Naive thymus-derived CD4-positive, alpha-beta T cell (primary cell): ENCODE measurements around the gene UNC13C. TPM values are rescaled to one million over a fixed set of nuclear protein-coding genes. Genes with fewer than 3 reads are reported as not detected.

Experiments
- ATAC-seq: fragments of 150-1000 bp; cut with Tn5 transposase; 2 replicates; pipeline ENCODE4 v1.10.0; 2021; ENCODE audit warnings: mild to moderate bottlenecking, moderate library complexity
- CTCF ChIA-PET: fragments of 350-600 bp; sonication (Branson Sonifier 250); formaldehyde crosslinking; loops from one replicate; lab custom pipeline; 2021; ENCODE audit warnings: antibody characterized with exemption; lab: Charles Lee
- POLR2A ChIA-PET: fragments of 350-600 bp; sonication (Branson Sonifier 250); formaldehyde crosslinking; loops from one replicate; lab custom pipeline; 2021; ENCODE audit warnings: antibody characterized with exemption, inconsistent platforms; lab: Charles Lee
- DNase-seq, 9 donors: peaks; one replicate each; pipeline versions ENCODE4 v3.0.0 to v3.0.0-alpha.2; 2020 to 2022; ENCODE audit warnings: mixed read lengths in 1 of 9
- H3K27ac ChIP-seq: one replicate; pipeline ENCODE4 v1.7.0; 2013; ENCODE audit warnings: mild to moderate bottlenecking, low read depth, low read length, moderate library complexity
- H3K27me3 ChIP-seq, 2 donors: one replicate each; pipeline ENCODE4 v1.7.0; 2013; ENCODE audit warnings: low read length in 2 of 2, mild to moderate bottlenecking in 2 of 2, moderate library complexity in 2 of 2; ENCODE audit not compliant: control insufficient read depth in 2 of 2, insufficient read depth in 2 of 2
- H3K36me3 ChIP-seq, 3 experiments: 1 replicate in 2 of 3; 2 replicates in 1 of 3; pipeline ENCODE4 v1.7.0; 2013; ENCODE audit warnings: low read length in 3 of 3, mild to moderate bottlenecking in 3 of 3, moderate library complexity in 1 of 3; ENCODE audit not compliant: insufficient read depth in 3 of 3, control insufficient read depth in 2 of 3
- H3K4me1 ChIP-seq, 2 donors: one replicate each; pipeline ENCODE4 v1.7.0; 2013; ENCODE audit warnings: low read length in 2 of 2, mild to moderate bottlenecking in 2 of 2, moderate library complexity in 1 of 2; ENCODE audit not compliant: control insufficient read depth in 2 of 2, insufficient read depth in 2 of 2
- H3K4me3 ChIP-seq: 2 replicates; pipeline ENCODE4 v1.7.0; 2013; ENCODE audit warnings: mild to moderate bottlenecking, low read length
- H3K9me3 ChIP-seq, 3 experiments: 1 replicate in 2 of 3; 2 replicates in 1 of 3; pipeline ENCODE4 v1.7.0; 2013; ENCODE audit warnings: low read length in 3 of 3; ENCODE audit not compliant: control insufficient read depth in 2 of 3
- H3K27ac Mint-ChIP-seq, 9 donors: one replicate each; pipeline ENCODE4 v1.8.0; 2020 to 2022; ENCODE audit warnings: mixed read lengths in 9 of 9, mild to moderate bottlenecking in 8 of 9, moderate library complexity in 5 of 9, inconsistent platforms in 2 of 9
- H3K27me3 Mint-ChIP-seq, 5 donors: one replicate each; pipeline ENCODE4 v1.8.0; 2021 to 2022; ENCODE audit warnings: mixed read lengths in 5 of 5, mild to moderate bottlenecking in 1 of 5
- H3K36me3 Mint-ChIP-seq, 5 donors: one replicate each; pipeline ENCODE4 v1.8.0; 2020 to 2022; ENCODE audit warnings: mixed read lengths in 5 of 5, mild to moderate bottlenecking in 3 of 5, inconsistent platforms in 1 of 5
- H3K4me1 Mint-ChIP-seq, 7 donors: one replicate each; pipeline ENCODE4 v1.8.0; 2020 to 2022; ENCODE audit warnings: mixed read lengths in 7 of 7, mild to moderate bottlenecking in 3 of 7, inconsistent platforms in 1 of 7
- H3K4me3 Mint-ChIP-seq, 10 donors: one replicate each; pipeline ENCODE4 v1.8.0; 2020 to 2022; ENCODE audit warnings: mild to moderate bottlenecking in 10 of 10, mixed read lengths in 10 of 10, moderate library complexity in 6 of 10, inconsistent platforms in 2 of 10
- H3K9me3 Mint-ChIP-seq, 11 donors: one replicate each; pipeline ENCODE4 v1.8.0; 2020 to 2022; ENCODE audit warnings: mixed read lengths in 11 of 11, mild to moderate bottlenecking in 4 of 11, inconsistent platforms in 1 of 11, moderate library complexity in 1 of 11
- intact Hi-C, 2 donors: fragments of 100-400 bp; cut with micrococcal nuclease; formaldehyde crosslinking; loops; one replicate each; pipeline ENCODE4 v1.15.1; 2023
- polyA plus RNA-seq, 2 donors: library from polyadenylated mRNA; unstranded; fragments of 300-500 nt; fragmentation: Illumina TruSeq; gene quantifications; one replicate each; pipeline ENCODE4 v1.2.3, GENCODE V29; 2021
- total RNA-seq, 6 experiments: library from RNA in 5 of 6; stranded (reverse) in 5 of 6; gene quantifications; 1 replicate in 5 of 6; 2 replicates in 1 of 6; pipeline ENCODE4 v1.2.3 and lab custom pipeline; 2021 to 2026

Gene UNC13C
- total and polyA plus RNA-seq, 7 experiments from 2014 or later: not detected

- H3K27me3 Mint-ChIP-seq: peaks cover 0 to 18% (median 0%) of the 10 kb centered on the region in 5 donors
- no peak overlapping the region for H3K4me3 ChIP-seq
- no peak overlapping the region for H3K27ac ChIP-seq
- no peaks in the 10 kb centered on the region for H3K9me3 Mint-ChIP-seq
- DNase-seq (no peak), ATAC-seq (no peak)
- H3K27ac Mint-ChIP-seq: no peak overlapping the region
- intact Hi-C loops: no loop called here
- ChIA-PET POLR2A (no interaction called here), CTCF (no interaction called here)
- H3K27me3 ChIP-seq: no peaks in the 10 kb centered on the region
- H3K36me3 Mint-ChIP-seq: no peaks in the 10 kb centered on the region
- no peaks in the 10 kb centered on the region for H3K4me1 Mint-ChIP-seq
- no peaks in the 10 kb centered on the region for H3K4me1 ChIP-seq
- H3K9me3 ChIP-seq: no peaks in the 10 kb centered on the region
- no peaks in the 10 kb centered on the region for H3K36me3 ChIP-seq
- no peak overlapping the region for H3K4me3 Mint-ChIP-seq
These were observed 528.8 kb downstream of the UNC13C start for GRCh38 chr15:54506977-54507524.

- Histone ChIP-seq H3K4me3 (no peak overlapping the region), H3K27me3 (no peaks in the 10 kb centered on the region), H3K27ac (no peak overlapping the region), H3K36me3 (no peaks in the 10 kb centered on the region), H3K4me1 (no peaks in the 10 kb centered on the region), H3K9me3 (no peaks in the 10 kb centered on the region)
- Mint-ChIP-seq H3K27me3 (peaks cover 0 to 12% (median 0%) of the 10 kb centered on the region in 5 donors), H3K4me1 (peaks cover 4 to 16% (median 8%) of the 10 kb centered on the region in 7 donors), H3K4me3 (no peak overlapping the region), H3K36me3 (no peaks in the 10 kb centered on the region), H3K27ac (no peak overlapping the region), H3K9me3 (no peaks in the 10 kb centered on the region)
- ChIA-PET CTCF (no interaction called here), POLR2A (no interaction called here)
- DNase-seq: no peak
- intact Hi-C loops: no loop called here
- ATAC-seq: no peak
These were observed 536.4 kb downstream of the UNC13C start for GRCh38 chr15:54514601-54515000.

GRCh38 chr15:54515664-54516582, 537.7 kb downstream of the UNC13C start:
- Mint-ChIP-seq H3K9me3 (peaks cover 0 to 4% (median 0%) of the 10 kb centered on the region in 11 donors), H3K27ac (no peak overlapping the region), H3K4me3 (no peak overlapping the region), H3K27me3 (peaks cover 0 to 5% (median 0%) of the 10 kb centered on the region in 5 donors), H3K4me1 (peaks cover 8 to 28% (median 22%) of the 10 kb centered on the region in 7 donors), H3K36me3 (no peaks in the 10 kb centered on the region)
- CTCF ChIA-PET: no interaction called here
- Histone ChIP-seq H3K27ac (no peak overlapping the region), H3K9me3 (no peaks in the 10 kb centered on the region), H3K27me3 (no peaks in the 10 kb centered on the region), H3K36me3 (no peaks in the 10 kb centered on the region), H3K4me3 (no peak overlapping the region), H3K4me1 (no peaks in the 10 kb centered on the region)
- POLR2A ChIA-PET: no interaction called here
- DNase-seq (no peak), ATAC-seq (no peak)
- intact Hi-C loops: no loop called here

- ATAC-seq (no peak), DNase-seq (no peak)
- Mint-ChIP-seq H3K4me1 (peaks cover 8 to 28% (median 22%) of the 10 kb centered on the region in 7 donors), H3K27me3 (peaks cover 0 to 5% (median 0%) of the 10 kb centered on the region in 5 donors), H3K27ac (no peak overlapping the region), H3K9me3 (peaks cover 0 to 4% (median 0%) of the 10 kb centered on the region in 11 donors), H3K36me3 (no peaks in the 10 kb centered on the region), H3K4me3 (no peak overlapping the region)
- Histone ChIP-seq H3K36me3 (no peaks in the 10 kb centered on the region), H3K27ac (no peak overlapping the region), H3K27me3 (no peaks in the 10 kb centered on the region), H3K4me3 (no peak overlapping the region), H3K4me1 (no peaks in the 10 kb centered on the region), H3K9me3 (no peaks in the 10 kb centered on the region)
- ChIA-PET POLR2A (no interaction called here), CTCF (no interaction called here)
- intact Hi-C loops: no loop called here
These were observed 539.1 kb downstream of the UNC13C start for GRCh38 chr15:54517366-54517765.

GRCh38 chr15:54518156-54518882, 540.1 kb downstream of the UNC13C start:
- no peaks in the 10 kb centered on the region for H3K4me1 ChIP-seq
- no peaks in the 10 kb centered on the region for H3K9me3 ChIP-seq
- Mint-ChIP-seq H3K27me3 (peaks cover 0 to 5% (median 0%) of the 10 kb centered on the region in 5 donors), H3K4me1 (peaks cover 8 to 28% (median 22%) of the 10 kb centered on the region in 7 donors), H3K36me3 (no peaks in the 10 kb centered on the region), H3K4me3 (peak overlapping the region in 1 of 10 donors; percentile 68), H3K27ac (no peak overlapping the region), H3K9me3 (peaks cover 0 to 4% (median 0%) of the 10 kb centered on the region in 11 donors)
- H3K27me3 ChIP-seq: no peaks in the 10 kb centered on the region
- intact Hi-C loops: no loop called here
- ATAC-seq (no peak), DNase-seq (no peak)
- POLR2A ChIA-PET: no interaction called here
- H3K27ac ChIP-seq: no peak overlapping the region
- CTCF ChIA-PET: no interaction called here
- H3K4me3 ChIP-seq: no peak overlapping the region
- no peaks in the 10 kb centered on the region for H3K36me3 ChIP-seq

GRCh38 chr15:54519577-54519976, 541.3 kb downstream of the UNC13C start:
- POLR2A ChIA-PET: no interaction called here
- CTCF ChIA-PET: no interaction called here
- Mint-ChIP-seq H3K36me3 (no peaks in the 10 kb centered on the region), H3K27ac (peak overlapping the region in 3 of 9 donors; percentile 0 to 67 (median 41)), H3K4me3 (peak overlapping the region in 8 of 10 donors; percentile 17 to 76 (median 58)), H3K27me3 (peaks cover 0 to 5% (median 0%) of the 10 kb centered on the region in 5 donors), H3K4me1 (peaks cover 8 to 28% (median 22%) of the 10 kb centered on the region in 7 donors), H3K9me3 (peaks cover 0 to 4% (median 0%) of the 10 kb centered on the region in 11 donors)
- ATAC-seq: peak; percentile 56
- Histone ChIP-seq H3K36me3 (no peaks in the 10 kb centered on the region), H3K27me3 (no peaks in the 10 kb centered on the region), H3K27ac (no peak overlapping the region), H3K9me3 (no peaks in the 10 kb centered on the region), H3K4me3 (no peak overlapping the region), H3K4me1 (no peaks in the 10 kb centered on the region)
- DNase-seq: peak in 3 of 9 donors; percentile 0 to 7 (median 1)
- intact Hi-C loops: no loop called here
